ENCODE data around the gene PREB.

The PREB gene

GRCh38 chr2:27083410-27084296 is 50.8 kb downstream of the PREB start:
- H3K4me2 ChIP-seq (ENCODE audit: low read depth, low read length, poor library complexity, severe bottlenecking), result peak overlapping the region; percentile 6
- H3K36me3 ChIP-seq (ENCODE audit: insufficient read depth, low read length), result no peaks in the 10 kb centered on the region
- peaks cover 49% of the 10 kb centered on the region for H3K4me1 ChIP-seq (ENCODE audit: insufficient read depth, low read length, poor library complexity, severe bottlenecking)
- TF ChIP-seq, protein P1, sequence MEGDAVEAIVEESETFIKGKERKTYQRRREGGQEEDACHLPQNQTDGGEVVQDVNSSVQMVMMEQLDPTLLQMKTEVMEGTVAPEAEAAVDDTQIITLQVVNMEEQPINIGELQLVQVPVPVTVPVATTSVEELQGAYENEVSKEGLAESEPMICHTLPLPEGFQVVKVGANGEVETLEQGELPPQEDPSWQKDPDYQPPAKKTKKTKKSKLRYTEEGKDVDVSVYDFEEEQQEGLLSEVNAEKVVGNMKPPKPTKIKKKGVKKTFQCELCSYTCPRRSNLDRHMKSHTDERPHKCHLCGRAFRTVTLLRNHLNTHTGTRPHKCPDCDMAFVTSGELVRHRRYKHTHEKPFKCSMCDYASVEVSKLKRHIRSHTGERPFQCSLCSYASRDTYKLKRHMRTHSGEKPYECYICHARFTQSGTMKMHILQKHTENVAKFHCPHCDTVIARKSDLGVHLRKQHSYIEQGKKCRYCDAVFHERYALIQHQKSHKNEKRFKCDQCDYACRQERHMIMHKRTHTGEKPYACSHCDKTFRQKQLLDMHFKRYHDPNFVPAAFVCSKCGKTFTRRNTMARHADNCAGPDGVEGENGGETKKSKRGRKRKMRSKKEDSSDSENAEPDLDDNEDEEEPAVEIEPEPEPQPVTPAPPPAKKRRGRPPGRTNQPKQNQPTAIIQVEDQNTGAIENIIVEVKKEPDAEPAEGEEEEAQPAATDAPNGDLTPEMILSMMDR (conservative IDR thresholded peaks at IDR 0.05; ENCODE audit: low read length), result no peak
- TF ChIP-seq EZH2phosphoT487 (IDR thresholded peaks at IDR 0.05; ENCODE audit: borderline replicate concordance), result no peak
- H4K20me1 ChIP-seq (ENCODE audit: insufficient read depth, low read length, poor library complexity, severe bottlenecking), result no peaks in the 10 kb centered on the region
- peaks cover 21% of the 10 kb centered on the region; the same call in 1 of the 2 replicates for H3K79me2 ChIP-seq (ENCODE audit: insufficient read depth, low read length)
- peaks cover 7% of the 10 kb centered on the region; the same call in 1 of the 2 replicates for H3F3A ChIP-seq (ENCODE audit: low read depth)
- H3K9me2 ChIP-seq (replicated peaks; ENCODE audit: low read depth, low read length), result no peaks in the 10 kb centered on the region
- no peak overlapping the region for H3K4me3 ChIP-seq (ENCODE audit: low read length, poor library complexity, severe bottlenecking)
- no peaks in the 10 kb centered on the region for H3K27me3 ChIP-seq (ENCODE audit: insufficient read depth, low read length, poor library complexity, severe bottlenecking)
- peak overlapping the region; percentile 23 for H3K9ac ChIP-seq (ENCODE audit: low read depth, low read length, poor library complexity, severe bottlenecking)
- no peak overlapping the region for H2AFZ ChIP-seq (ENCODE audit: low read length)
- H3K9me3 ChIP-seq (ENCODE audit: insufficient read depth, low read depth, low read length), result no peaks in the 10 kb centered on the region

- no peak overlapping the region for H2AFZ ChIP-seq (ENCODE audit: low read length)
- H3K4me2 ChIP-seq (ENCODE audit: low read depth, low read length, poor library complexity, severe bottlenecking), result peak overlapping the region; percentile 90
- peaks cover 21% of the 10 kb centered on the region; the same call in 1 of the 2 replicates for H3K79me2 ChIP-seq (ENCODE audit: insufficient read depth, low read length)
- peaks cover 45% of the 10 kb centered on the region for H3K4me1 ChIP-seq (ENCODE audit: insufficient read depth, low read length, poor library complexity, severe bottlenecking)
- H3K9me2 ChIP-seq (replicated peaks; ENCODE audit: low read depth, low read length), result no peaks in the 10 kb centered on the region
- peak overlapping the region; percentile 77 for H3K9ac ChIP-seq (ENCODE audit: low read depth, low read length, poor library complexity, severe bottlenecking)
- no peaks in the 10 kb centered on the region for H3K9me3 ChIP-seq (ENCODE audit: insufficient read depth, low read depth, low read length)
- no peak for TF ChIP-seq EZH2phosphoT487 (IDR thresholded peaks at IDR 0.05; ENCODE audit: borderline replicate concordance)
- TF ChIP-seq, protein P1 (conservative IDR thresholded peaks at IDR 0.05; ENCODE audit: low read length), result no peak
- no peak overlapping the region for H3K4me3 ChIP-seq (ENCODE audit: low read length, poor library complexity, severe bottlenecking)
- no peaks in the 10 kb centered on the region for H3K36me3 ChIP-seq (ENCODE audit: insufficient read depth, low read length)
- H3K27me3 ChIP-seq (ENCODE audit: insufficient read depth, low read length, poor library complexity, severe bottlenecking), result no peaks in the 10 kb centered on the region
- no peaks in the 10 kb centered on the region for H4K20me1 ChIP-seq (ENCODE audit: insufficient read depth, low read length, poor library complexity, severe bottlenecking)
- H3F3A ChIP-seq (ENCODE audit: low read depth), result peaks cover 7% of the 10 kb centered on the region; the same call in 1 of the 2 replicates
Observed at GRCh38 chr2:27082773-27083409, 51.5 kb downstream of the PREB start.

DNA sequence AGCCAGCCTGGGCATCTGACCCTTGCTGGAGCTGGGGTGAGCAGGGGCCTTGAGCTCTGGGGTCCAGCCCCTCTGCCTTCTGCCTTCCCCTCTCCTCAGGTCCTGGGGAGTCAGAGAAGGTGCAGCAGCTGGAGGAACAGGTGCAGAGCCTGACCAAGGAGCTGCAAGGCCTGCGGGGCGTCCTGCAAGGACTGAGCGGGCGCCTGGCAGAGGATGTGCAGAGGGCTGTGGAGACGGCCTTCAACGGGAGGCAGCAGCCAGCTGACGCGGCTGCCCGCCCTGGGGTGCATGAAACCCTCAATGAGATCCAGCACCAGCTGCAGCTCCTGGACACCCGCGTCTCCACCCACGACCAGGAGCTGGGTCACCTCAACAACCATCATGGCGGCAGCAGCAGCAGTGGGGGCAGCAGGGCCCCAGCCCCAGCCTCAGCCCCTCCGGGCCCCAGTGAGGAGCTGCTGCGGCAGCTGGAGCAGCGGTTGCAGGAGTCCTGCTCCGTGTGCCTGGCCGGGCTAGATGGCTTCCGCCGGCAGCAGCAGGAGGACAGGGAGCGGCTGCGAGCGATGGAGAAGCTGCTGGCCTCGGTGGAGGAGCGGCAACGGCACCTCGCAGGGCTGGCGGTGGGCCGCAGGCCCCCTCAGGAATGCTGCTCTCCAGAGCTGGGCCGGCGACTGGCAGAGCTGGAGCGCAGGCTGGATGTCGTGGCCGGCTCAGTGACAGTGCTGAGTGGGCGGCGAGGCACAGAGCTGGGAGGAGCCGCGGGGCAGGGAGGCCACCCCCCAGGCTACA is 52.3 kb downstream of the PREB start:
- H3K4me2 ChIP-seq (ENCODE audit: low read depth, low read length, poor library complexity, severe bottlenecking), result peak overlapping the region; percentile 90

More for the DNA sequence above, 52.3 kb downstream of the PREB start:
- Histone ChIP-seq H3K9ac (ENCODE audit: low read depth, low read length, poor library complexity, severe bottlenecking) (peak overlapping the region; percentile 77), H4K20me1 (ENCODE audit: insufficient read depth, low read length, poor library complexity, severe bottlenecking) (no peaks in the 10 kb centered on the region), H3K79me2 (ENCODE audit: insufficient read depth, low read length) (peaks cover 21% of the 10 kb centered on the region; the same call in 1 of the 2 replicates), H3K36me3 (ENCODE audit: insufficient read depth, low read length) (no peaks in the 10 kb centered on the region), H3K4me1 (ENCODE audit: insufficient read depth, low read length, poor library complexity, severe bottlenecking) (peaks cover 43% of the 10 kb centered on the region), H3K27me3 (ENCODE audit: insufficient read depth, low read length, poor library complexity, severe bottlenecking) (no peaks in the 10 kb centered on the region), H3K4me3 (ENCODE audit: low read length, poor library complexity, severe bottlenecking) (peak overlapping the region; percentile 73), H2AFZ (ENCODE audit: low read length) (no peak overlapping the region), H3K9me3 (ENCODE audit: insufficient read depth, low read depth, low read length) (no peaks in the 10 kb centered on the region), H3F3A (ENCODE audit: low read depth) (peaks cover 7% of the 10 kb centered on the region; the same call in 1 of the 2 replicates), H3K9me2 (replicated peaks; ENCODE audit: low read depth, low read length) (no peaks in the 10 kb centered on the region)
- TF ChIP-seq EZH2phosphoT487 (IDR thresholded peaks at IDR 0.05; ENCODE audit: borderline replicate concordance), result no peak
- TF ChIP-seq, protein P1 (conservative IDR thresholded peaks at IDR 0.05; ENCODE audit: low read length), result no peak
